Epidermal melanocyte (primary cell): Measurements from ENCODE around the gene ABTB2.
"Not testable (repeated sequence)": the region's sequence is repeated elsewhere in the genome, so short reads cannot be mapped to it uniquely, and the experiment has no call there.

Experiments
- DNase-seq: peaks from one replicate; pipeline ENCODE4 v3.0.0; 2011; ENCODE audit warnings: low spot score; ENCODE audit not compliant: insufficient read length

Gene ABTB2

GRCh38 chr11:34264303-34265110 lies 93.3 kb downstream of the ABTB2 start:
- no peak for DNase-seq

- no peak for DNase-seq
Observed at GRCh38 chr11:34263441-34264091, 94.2 kb downstream of the ABTB2 start.

GRCh38 chr11:34262531-34263081 lies 95.2 kb downstream of the ABTB2 start:
- DNase-seq, result no peak

GRCh38 chr11:34261820-34262219 lies 96.0 kb downstream of the ABTB2 start:
- DNase-seq, result no peak

- DNase-seq, result no peak
Observed at GRCh38 chr11:34261095-34261494, 96.7 kb downstream of the ABTB2 start.

- no peak for DNase-seq
Observed at GRCh38 chr11:34260072-34260575, 97.7 kb downstream of the ABTB2 start.

GRCh38 chr11:34259087-34259486 lies 98.7 kb downstream of the ABTB2 start:
- no peak for DNase-seq

- DNase-seq, result no peak
Observed at GRCh38 chr11:34256626-34257025, 101.2 kb downstream of the ABTB2 start.

- DNase-seq, result no peak
Observed at GRCh38 chr11:34256150-34256549, 101.7 kb downstream of the ABTB2 start.

GRCh38 chr11:34255101-34255500 lies 102.7 kb downstream of the ABTB2 start:
- DNase-seq, result no peak

- no peak for DNase-seq
Observed at GRCh38 chr11:34254011-34254410, 103.8 kb downstream of the ABTB2 start.

- DNase-seq, result no peak
Observed at GRCh38 chr11:34252651-34253050, 105.2 kb downstream of the ABTB2 start.

- DNase-seq, result no peak
Observed at GRCh38 chr11:34252015-34252414, 105.8 kb downstream of the ABTB2 start.

- no peak for DNase-seq
Observed at GRCh38 chr11:34251589-34251980, 106.2 kb downstream of the ABTB2 start.

GRCh38 chr11:34250732-34251588 lies 106.8 kb downstream of the ABTB2 start:
- DNase-seq, result no peak

GRCh38 chr11:34250211-34250610 lies 107.6 kb downstream of the ABTB2 start:
- DNase-seq, result no peak

GRCh38 chr11:34249439-34249838 lies 108.4 kb downstream of the ABTB2 start:
- DNase-seq, result no peak

GRCh38 chr11:34246511-34246910 lies 111.3 kb downstream of the ABTB2 start:
- DNase-seq, result not testable (repeated sequence)

GRCh38 chr11:34245041-34245440 lies 112.8 kb downstream of the ABTB2 start:
- no peak for DNase-seq

- DNase-seq, result no peak
Observed at GRCh38 chr11:34243600-34244464, 114.0 kb downstream of the ABTB2 start.
